Measurements from ENCODE around the gene SERPINA12.
"Not testable (repeated sequence)": the region's sequence is repeated elsewhere in the genome, so short reads cannot be mapped to it uniquely, and the experiment has no call there.

Gene SERPINA12

DNA sequence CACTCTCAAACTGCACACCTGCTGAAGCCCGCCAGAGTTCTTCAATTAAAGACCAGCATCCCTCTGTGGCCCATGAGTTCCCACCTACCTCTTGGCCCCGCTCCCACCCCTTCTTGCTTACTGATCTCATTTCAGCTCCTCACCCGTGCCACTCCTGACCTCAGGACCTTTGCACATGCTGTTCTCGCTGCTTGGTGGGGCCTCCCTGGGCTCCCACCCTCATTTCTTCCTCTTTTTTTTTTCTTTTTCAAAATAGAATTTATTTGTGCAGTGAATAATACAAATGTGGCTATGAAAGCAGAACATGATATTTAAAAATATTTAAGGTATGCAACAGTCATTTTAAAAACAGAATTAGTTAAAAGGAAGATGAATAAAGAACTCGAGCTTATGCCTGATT lies 24.8 kb downstream of the SERPINA12 start:
- Histone ChIP-seq H3K4me1 (ENCODE audit: control insufficient read depth, low read depth, low read length) (peaks cover 9% of the 10 kb centered on the region), H3K27me3 (ENCODE audit: control insufficient read depth, insufficient read depth, low read length) (no peaks in the 10 kb centered on the region), H3K4me3 (ENCODE audit: low read length) (no peak overlapping the region), H3K36me3 (ENCODE audit: control insufficient read depth, low read depth, low read length) (no peaks in the 10 kb centered on the region), H3K27ac (ENCODE audit: low read length) (no peak overlapping the region), H3K9me3 (ENCODE audit: control insufficient read depth, low read depth, low read length) (no peaks in the 10 kb centered on the region), H3K9ac (ENCODE audit: low read length) (no peak overlapping the region)

GRCh38 chr14:94483729-94484275 lies 25.5 kb downstream of the SERPINA12 start:
- no peak overlapping the region for H3K4me3 ChIP-seq (ENCODE audit: low read length)
- H3K27me3 ChIP-seq (ENCODE audit: control insufficient read depth, insufficient read depth, low read length) = no peaks in the 10 kb centered on the region
- peaks cover 3% of the 10 kb centered on the region for H3K9me3 ChIP-seq (ENCODE audit: control insufficient read depth, low read depth, low read length)
- no peaks in the 10 kb centered on the region for H3K36me3 ChIP-seq (ENCODE audit: control insufficient read depth, low read depth, low read length)
- H3K27ac ChIP-seq (ENCODE audit: low read length) = no peak overlapping the region
- H3K9ac ChIP-seq (ENCODE audit: low read length) = no peak overlapping the region
- peaks cover 9% of the 10 kb centered on the region for H3K4me1 ChIP-seq (ENCODE audit: control insufficient read depth, low read depth, low read length)

GRCh38 chr14:94483071-94483451 lies 26.2 kb downstream of the SERPINA12 start:
- peaks cover 9% of the 10 kb centered on the region for H3K4me1 ChIP-seq (ENCODE audit: control insufficient read depth, low read depth, low read length)
- H3K9me3 ChIP-seq (ENCODE audit: control insufficient read depth, low read depth, low read length) = peaks cover 7% of the 10 kb centered on the region
- H3K36me3 ChIP-seq (ENCODE audit: control insufficient read depth, low read depth, low read length) = no peaks in the 10 kb centered on the region
- H3K4me3 ChIP-seq (ENCODE audit: low read length) = no peak overlapping the region
- H3K9ac ChIP-seq (ENCODE audit: low read length) = no peak overlapping the region
- H3K27ac ChIP-seq (ENCODE audit: low read length) = no peak overlapping the region
- H3K27me3 ChIP-seq (ENCODE audit: control insufficient read depth, insufficient read depth, low read length) = no peaks in the 10 kb centered on the region

DNA sequence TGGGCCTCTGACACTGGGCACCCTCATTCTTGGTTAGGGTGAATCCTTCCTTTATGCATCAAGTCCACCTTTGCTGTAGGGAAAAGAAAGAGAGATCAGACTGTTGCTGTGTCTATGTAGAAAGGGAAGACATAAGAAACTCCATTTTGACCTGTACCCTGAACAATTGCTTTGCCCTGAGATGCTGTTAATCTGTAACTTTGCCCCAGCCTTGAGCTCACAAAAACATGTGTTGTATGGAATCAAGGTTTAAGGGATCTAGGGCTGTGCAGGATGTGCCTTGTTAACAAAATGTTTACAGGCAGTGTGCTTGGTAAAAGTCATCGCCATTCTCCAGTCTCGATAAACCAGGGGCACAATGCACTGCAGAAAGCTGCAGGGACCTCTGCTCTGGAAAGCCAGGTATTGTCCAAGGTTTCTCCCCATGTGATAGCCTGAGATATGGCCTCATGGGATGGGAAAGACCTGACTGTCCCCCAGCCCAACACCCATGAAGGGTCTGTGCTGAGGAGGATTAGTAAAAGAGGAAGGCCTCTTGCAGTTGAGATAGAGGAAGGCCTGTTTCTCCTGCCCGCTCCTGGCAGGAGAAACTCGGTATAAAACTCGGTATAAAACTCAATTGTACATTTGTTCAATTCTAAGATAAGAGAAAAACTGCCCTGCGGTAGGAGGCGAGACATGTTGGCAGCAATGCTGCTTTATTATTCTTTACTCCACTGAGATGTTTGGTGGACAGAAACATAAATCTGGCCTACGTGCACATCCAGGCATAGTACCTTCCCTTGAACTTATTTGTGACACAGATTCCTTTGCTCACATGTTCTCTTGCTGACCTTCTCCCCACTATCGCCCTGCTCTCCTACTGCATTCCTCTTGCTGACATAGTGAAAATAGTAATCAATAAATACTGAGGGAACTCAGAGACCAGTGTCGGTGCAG lies 26.9 kb downstream of the SERPINA12 start:
- not testable (repeated sequence) for H3K27me3 ChIP-seq (ENCODE audit: control insufficient read depth, insufficient read depth, low read length); H3K4me3 ChIP-seq (ENCODE audit: low read length); H3K36me3 ChIP-seq (ENCODE audit: control insufficient read depth, low read depth, low read length); H3K9ac ChIP-seq (ENCODE audit: low read length); H3K27ac ChIP-seq (ENCODE audit: low read length); H3K4me1 ChIP-seq (ENCODE audit: control insufficient read depth, low read depth, low read length)
- peaks cover 10% of the 10 kb centered on the region for H3K9me3 ChIP-seq (ENCODE audit: control insufficient read depth, low read depth, low read length)

GRCh38 chr14:94481468-94482131 lies 27.7 kb downstream of the SERPINA12 start:
- H3K27ac ChIP-seq (ENCODE audit: low read length) = no peak overlapping the region

DNA sequence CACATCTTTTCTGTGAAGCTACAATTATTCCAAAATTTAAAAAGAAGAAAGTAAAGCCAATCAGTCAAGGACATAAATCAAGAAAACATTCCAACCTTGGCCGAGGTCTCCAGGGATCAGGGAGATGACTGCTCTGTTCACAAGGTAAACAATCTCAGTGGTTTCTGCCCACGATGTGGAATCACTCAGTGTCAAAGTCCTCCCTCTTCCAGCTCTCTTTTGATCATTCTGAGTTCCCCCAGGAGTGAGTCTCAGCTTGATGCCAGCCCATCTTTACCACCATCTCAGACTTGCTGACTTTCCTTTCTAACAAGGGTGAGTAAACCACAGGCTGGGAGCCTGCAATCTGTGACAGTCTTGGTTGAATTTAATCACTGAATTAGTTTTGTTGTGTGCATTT lies 28.5 kb downstream of the SERPINA12 start:
- H3K4me1 ChIP-seq (ENCODE audit: control insufficient read depth, low read depth, low read length) = no peaks in the 10 kb centered on the region

More at GRCh38 chr14:94481468-94482131, 27.7 kb downstream of the SERPINA12 start:
- H3K36me3 ChIP-seq (ENCODE audit: control insufficient read depth, low read depth, low read length) = no peaks in the 10 kb centered on the region
- peaks cover under 1% of the 10 kb centered on the region for H3K4me1 ChIP-seq (ENCODE audit: control insufficient read depth, low read depth, low read length)
- peaks cover 10% of the 10 kb centered on the region for H3K9me3 ChIP-seq (ENCODE audit: control insufficient read depth, low read depth, low read length)
- no peak overlapping the region for H3K4me3 ChIP-seq (ENCODE audit: low read length)
- H3K9ac ChIP-seq (ENCODE audit: low read length) = no peak overlapping the region
- no peaks in the 10 kb centered on the region for H3K27me3 ChIP-seq (ENCODE audit: control insufficient read depth, insufficient read depth, low read length)

GRCh38 chr14:94478420-94478819 lies 30.8 kb downstream of the SERPINA12 start:
- Histone ChIP-seq H3K9ac (ENCODE audit: low read length) (no peak overlapping the region), H3K9me3 (ENCODE audit: control insufficient read depth, low read depth, low read length) (peaks cover 10% of the 10 kb centered on the region), H3K4me3 (ENCODE audit: low read length) (no peak overlapping the region), H3K36me3 (ENCODE audit: control insufficient read depth, low read depth, low read length) (no peaks in the 10 kb centered on the region), H3K27me3 (ENCODE audit: control insufficient read depth, insufficient read depth, low read length) (no peaks in the 10 kb centered on the region), H3K4me1 (ENCODE audit: control insufficient read depth, low read depth, low read length) (no peaks in the 10 kb centered on the region), H3K27ac (ENCODE audit: low read length) (no peak overlapping the region)

More for the DNA sequence above, 28.5 kb downstream of the SERPINA12 start:
- Histone ChIP-seq H3K9me3 (ENCODE audit: control insufficient read depth, low read depth, low read length) (peaks cover 10% of the 10 kb centered on the region), H3K27me3 (ENCODE audit: control insufficient read depth, insufficient read depth, low read length) (no peaks in the 10 kb centered on the region), H3K4me3 (ENCODE audit: low read length) (no peak overlapping the region), H3K27ac (ENCODE audit: low read length) (no peak overlapping the region), H3K9ac (ENCODE audit: low read length) (no peak overlapping the region), H3K36me3 (ENCODE audit: control insufficient read depth, low read depth, low read length) (no peaks in the 10 kb centered on the region)

DNA sequence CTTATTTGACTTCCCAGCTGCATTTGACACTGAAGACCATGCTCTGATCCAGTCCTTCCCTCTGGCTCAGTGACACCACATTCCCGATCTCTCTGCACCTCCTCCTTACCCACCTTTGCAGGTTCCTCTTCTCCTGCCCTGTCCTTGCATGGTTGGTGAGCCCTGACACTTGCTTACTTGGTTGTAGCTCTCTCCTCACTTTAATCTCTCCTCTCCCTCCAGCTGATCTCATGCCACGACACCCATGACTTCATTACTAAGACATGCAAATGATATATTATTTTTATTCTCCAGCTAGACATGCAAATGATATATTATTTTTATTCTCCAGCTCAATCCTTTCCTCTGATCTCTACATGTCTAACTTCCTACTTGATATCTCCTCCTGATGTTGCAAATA lies 33.2 kb downstream of the SERPINA12 start, which contains the start of gene SERPINA9:
TSS of gene SERPINA9 (minus strand) at position 175 of the 400 bp plus-strand sequence. CDS start 6,357 bp downstream, outside the sequence.
- H3K4me3 ChIP-seq (ENCODE audit: low read length) = no peak within 1 kb of the TSS
- H3K27ac ChIP-seq (ENCODE audit: low read length) = no peak within 1 kb of the TSS
- peaks cover 10% of the 10 kb centered on the region for H3K9me3 ChIP-seq (ENCODE audit: control insufficient read depth, low read depth, low read length)
- no peaks in the 10 kb centered on the region for H3K27me3 ChIP-seq (ENCODE audit: control insufficient read depth, insufficient read depth, low read length)
- no peaks in the 10 kb centered on the region for H3K36me3 ChIP-seq (ENCODE audit: control insufficient read depth, low read depth, low read length)
- H3K4me1 ChIP-seq (ENCODE audit: control insufficient read depth, low read depth, low read length) = no peaks in the 10 kb centered on the region
- no peak within 1 kb of the TSS for H3K9ac ChIP-seq (ENCODE audit: low read length)

DNA sequence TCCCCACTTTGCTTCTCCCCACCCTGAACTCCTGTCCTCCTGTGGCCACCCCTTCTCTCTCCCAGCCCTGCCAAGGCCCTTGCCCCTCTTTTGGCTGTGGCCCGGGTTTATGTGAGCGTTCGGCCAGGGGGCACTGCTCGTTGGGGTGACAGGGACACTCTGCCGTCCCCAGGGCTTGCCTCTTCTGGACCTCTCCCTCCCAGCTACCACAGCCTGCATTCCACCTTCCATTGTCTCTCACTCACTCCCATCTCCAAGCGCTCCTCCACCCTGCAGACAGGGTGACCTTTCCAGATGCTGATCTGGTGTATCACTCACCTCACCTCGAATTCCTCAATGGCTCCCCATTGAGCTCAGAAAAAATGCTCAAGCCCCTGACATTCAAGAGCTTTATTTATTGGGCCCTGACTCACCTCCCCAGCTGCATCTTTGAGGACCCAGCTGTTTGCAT lies 34.7 kb downstream of the SERPINA12 start:
- Histone ChIP-seq H3K4me3 (ENCODE audit: low read length) (no peak overlapping the region), H3K9me3 (ENCODE audit: control insufficient read depth, low read depth, low read length) (peaks cover 10% of the 10 kb centered on the region), H3K27me3 (ENCODE audit: control insufficient read depth, insufficient read depth, low read length) (no peaks in the 10 kb centered on the region), H3K4me1 (ENCODE audit: control insufficient read depth, low read depth, low read length) (no peaks in the 10 kb centered on the region), H3K36me3 (ENCODE audit: control insufficient read depth, low read depth, low read length) (no peaks in the 10 kb centered on the region), H3K9ac (ENCODE audit: low read length) (no peak overlapping the region), H3K27ac (ENCODE audit: low read length) (no peak overlapping the region)

DNA sequence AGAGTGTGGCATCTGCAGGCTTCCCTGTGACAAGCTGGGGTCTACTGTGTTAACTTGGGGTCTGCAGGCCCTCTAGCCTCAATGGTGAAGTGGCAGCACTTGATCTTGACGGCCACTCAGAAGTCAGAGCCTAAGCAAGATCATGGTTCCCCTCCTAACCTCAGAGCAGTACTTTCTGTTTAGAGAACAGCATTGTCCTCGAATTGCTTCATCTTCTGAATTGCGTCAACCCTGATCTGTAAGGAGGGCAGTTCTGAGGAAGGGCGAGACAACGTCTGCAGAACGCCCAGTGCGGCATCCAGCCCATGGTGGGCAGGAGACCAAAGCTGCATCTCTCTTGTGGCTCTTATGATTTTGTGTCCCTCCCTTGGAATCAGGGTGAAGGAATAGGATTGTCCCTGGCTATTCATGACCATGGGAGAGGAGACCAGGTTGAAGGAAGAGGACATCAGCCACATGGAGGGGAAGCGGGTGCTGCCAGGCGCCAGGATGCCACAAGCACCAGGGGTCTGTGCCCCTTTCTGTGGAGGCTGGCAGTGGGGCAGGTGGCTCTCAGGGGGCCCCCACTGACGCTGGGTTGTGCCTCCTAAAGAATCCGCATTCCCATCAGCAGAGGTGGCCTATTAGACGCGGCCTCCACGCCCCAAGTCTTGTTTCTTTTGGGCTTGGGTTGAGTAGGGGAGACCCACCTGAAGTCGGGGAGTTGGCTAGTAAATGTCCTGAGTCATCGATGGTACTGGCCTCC lies 35.4 kb downstream of the SERPINA12 start:
- no peak overlapping the region for H3K9ac ChIP-seq (ENCODE audit: low read length)
- H3K36me3 ChIP-seq (ENCODE audit: control insufficient read depth, low read depth, low read length) = no peaks in the 10 kb centered on the region
- H3K27ac ChIP-seq (ENCODE audit: low read length) = no peak overlapping the region
- peaks cover 8% of the 10 kb centered on the region for H3K9me3 ChIP-seq (ENCODE audit: control insufficient read depth, low read depth, low read length)
- no peaks in the 10 kb centered on the region for H3K27me3 ChIP-seq (ENCODE audit: control insufficient read depth, insufficient read depth, low read length)
- no peak overlapping the region for H3K4me3 ChIP-seq (ENCODE audit: low read length)
- H3K4me1 ChIP-seq (ENCODE audit: control insufficient read depth, low read depth, low read length) = no peaks in the 10 kb centered on the region

GRCh38 chr14:94472842-94473241 lies 36.4 kb downstream of the SERPINA12 start:
- Histone ChIP-seq H3K36me3 (ENCODE audit: control insufficient read depth, low read depth, low read length) (no peaks in the 10 kb centered on the region), H3K4me1 (ENCODE audit: control insufficient read depth, low read depth, low read length) (no peaks in the 10 kb centered on the region), H3K9me3 (ENCODE audit: control insufficient read depth, low read depth, low read length) (peaks cover under 1% of the 10 kb centered on the region), H3K27me3 (ENCODE audit: control insufficient read depth, insufficient read depth, low read length) (no peaks in the 10 kb centered on the region), H3K9ac (ENCODE audit: low read length) (no peak overlapping the region), H3K27ac (ENCODE audit: low read length) (no peak overlapping the region), H3K4me3 (ENCODE audit: low read length) (no peak overlapping the region)

Measured in iPS-18a (cell line).